HEK293 (cell line): Measurements from ENCODE around the gene POU4F3.

ENCODE experiments used
- CTCF ChIA-PET: fragments of 350-600 bp; formaldehyde crosslinking; extraction: SDS; loops from one replicate; lab custom pipeline; 2021; ENCODE audit warnings: antibody characterized with exemption; lab: Yijun Ruan, JAX
- POLR2A ChIA-PET: fragments of 300-600 bp; formaldehyde crosslinking; extraction: SDS; loops from one replicate; lab custom pipeline; 2020; ENCODE audit warnings: antibody characterized with exemption, inconsistent platforms; lab: Yijun Ruan, JAX
- H3K27ac ChIP-seq: fragments of 200-500 bp; sonication (Bioruptor generic); 2 replicates; pipeline ENCODE4 v1.5.1; 2014; ENCODE audit warnings: low read depth, low read length, control low read depth, inconsistent platforms; ENCODE audit errors: extremely low read depth
- H3K36me3 ChIP-seq, 2 experiments: fragments of 200-500 bp in 1 of 2; sonication (Bioruptor generic) in 1 of 2; 1 replicate in 1 of 2; 2 replicates in 1 of 2; pipeline ENCODE4 v1.5.1; 2014 to 2017; ENCODE audit warnings: inconsistent platforms in 2 of 2, low read length in 2 of 2; ENCODE audit not compliant: control insufficient read depth in 2 of 2, insufficient read depth in 1 of 2
- H3K4me1 ChIP-seq: fragments of 200-500 bp; sonication (Bioruptor generic); 2 replicates; pipeline ENCODE4 v1.5.1; 2014; ENCODE audit warnings: mild to moderate bottlenecking, low read length, inconsistent platforms; ENCODE audit not compliant: control insufficient read depth, insufficient read depth
- H3K4me3 ChIP-seq: 2 replicates; pipeline ENCODE4 v1.5.1; 2011; ENCODE audit warnings: low read depth, mild to moderate bottlenecking, control low read depth, low read length, moderate library complexity
- H3K9me3 ChIP-seq: fragments of 200-500 bp; sonication (Bioruptor generic); 2 replicates; pipeline ENCODE4 v1.5.1; 2014; ENCODE audit warnings: low read depth, low read length, inconsistent platforms; ENCODE audit not compliant: control insufficient read depth, insufficient read depth
- GLIS1 ChIP-seq: fragments of 450-650 bp; formaldehyde crosslinking; IDR thresholded peaks from 2 replicates; pipeline ENCODE4 v1.5.1; 2016; ENCODE audit warnings: missing biosample characterization, missing genetic modification characterization
- KLF16 ChIP-seq: fragments of 450-650 bp; formaldehyde crosslinking; IDR thresholded peaks from 2 replicates; pipeline ENCODE4 v1.5.1; 2017; ENCODE audit warnings: missing biosample characterization, missing genetic modification characterization
- RBAK ChIP-seq: fragments of 450-650 bp; formaldehyde crosslinking; IDR thresholded peaks from 2 replicates; pipeline ENCODE4 v1.5.1; 2016; ENCODE audit warnings: missing biosample characterization, missing genetic modification characterization
- SETDB1 ChIP-seq: IDR thresholded peaks from one replicate; pipeline ENCODE4 v1.6.1; 2017; ENCODE audit warnings: mild to moderate bottlenecking, low read length, moderate library complexity, mixed read lengths; ENCODE audit not compliant: insufficient read length
- ZNF174 ChIP-seq: fragments of 450-650 bp; formaldehyde crosslinking; IDR thresholded peaks from 2 replicates; pipeline ENCODE4 v1.5.0; 2017; ENCODE audit warnings: missing biosample characterization, mild to moderate bottlenecking, missing genetic modification characterization
- ZNF266 ChIP-seq: fragments of 450-650 bp; formaldehyde crosslinking; IDR thresholded peaks from 2 replicates; pipeline ENCODE4 v1.5.1; 2016; ENCODE audit warnings: missing biosample characterization, missing genetic modification characterization, low read depth
- ZNF341 ChIP-seq: fragments of 450-650 bp; formaldehyde crosslinking; IDR thresholded peaks from 2 replicates; pipeline ENCODE4; 2016; ENCODE audit warnings: low read depth, missing biosample characterization, missing genetic modification characterization
- ZNF433 ChIP-seq: fragments of 450-650 bp; formaldehyde crosslinking; IDR thresholded peaks from 2 replicates; pipeline ENCODE4 v1.5.1; 2016; ENCODE audit warnings: missing biosample characterization, missing genetic modification characterization, low read depth
- ZNF514 ChIP-seq: fragments of 450-650 bp; formaldehyde crosslinking; IDR thresholded peaks from 2 replicates; pipeline ENCODE4 v1.5.1; 2016; ENCODE audit warnings: missing biosample characterization, missing genetic modification characterization
- ZNF654 ChIP-seq: fragments of 450-650 bp; formaldehyde crosslinking; IDR thresholded peaks from 2 replicates; pipeline ENCODE4 v1.5.1; 2016; ENCODE audit warnings: low read depth, missing biosample characterization, missing genetic modification characterization
- ZNF660 ChIP-seq: fragments of 450-650 bp; IDR thresholded peaks from 2 replicates; pipeline ENCODE4 v1.5.1; 2018; ENCODE audit warnings: missing biosample characterization, mild to moderate bottlenecking, missing genetic modification characterization
- ZSCAN16 ChIP-seq: fragments of 450-650 bp; formaldehyde crosslinking; IDR thresholded peaks from 2 replicates; pipeline ENCODE4 v1.5.1; 2016; ENCODE audit warnings: missing biosample characterization, missing genetic modification characterization
- TF ChIP-seq, protein P1 (sequence below): fragments of 450-650 bp; formaldehyde crosslinking; IDR thresholded peaks from 2 replicates; pipeline ENCODE4 v1.5.1; 2016; ENCODE audit warnings: missing biosample characterization, missing genetic modification characterization
- TF ChIP-seq, protein P2 (sequence below): fragments of 450-650 bp; formaldehyde crosslinking; IDR thresholded peaks from 2 replicates; pipeline ENCODE4 v1.5.1; 2016; ENCODE audit warnings: missing biosample characterization, missing genetic modification characterization
- TF ChIP-seq, protein P3 (sequence below): fragments of 450-650 bp; formaldehyde crosslinking; IDR thresholded peaks from 2 replicates; pipeline ENCODE4 v1.5.1; 2016; ENCODE audit warnings: missing biosample characterization, missing genetic modification characterization
- TF ChIP-seq, protein P4 (sequence below): fragments of 450-650 bp; formaldehyde crosslinking; IDR thresholded peaks from 2 replicates; pipeline ENCODE4 v1.5.1; 2016; ENCODE audit warnings: missing biosample characterization, missing genetic modification characterization
- TF ChIP-seq, protein P5 (sequence below): fragments of 450-650 bp; formaldehyde crosslinking; IDR thresholded peaks from 2 replicates; pipeline ENCODE4 v1.5.1; 2016; ENCODE audit warnings: missing biosample characterization, missing genetic modification characterization

Gene POU4F3

DNA sequence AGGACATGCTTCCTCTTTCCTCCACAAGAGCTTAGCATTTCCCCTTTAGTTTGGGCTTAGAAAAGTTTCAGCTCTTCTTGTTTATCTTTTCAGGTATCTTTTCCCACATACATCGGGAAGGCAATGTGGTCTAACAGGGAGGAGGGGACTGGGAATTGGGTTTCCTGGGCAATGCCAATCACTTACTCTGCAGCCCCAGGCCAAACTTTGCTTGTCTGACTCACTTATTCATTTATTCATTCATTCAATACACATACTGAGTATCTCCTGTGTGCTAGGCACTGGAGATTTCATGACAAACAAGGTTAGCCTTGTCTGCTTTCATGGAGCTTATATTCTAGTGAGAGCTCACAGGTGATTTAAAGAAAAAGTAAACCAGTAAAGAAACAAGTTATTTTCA is 10.7 kb upstream of the POU4F3 start (continued):
- TF ChIP-seq, protein P1, sequence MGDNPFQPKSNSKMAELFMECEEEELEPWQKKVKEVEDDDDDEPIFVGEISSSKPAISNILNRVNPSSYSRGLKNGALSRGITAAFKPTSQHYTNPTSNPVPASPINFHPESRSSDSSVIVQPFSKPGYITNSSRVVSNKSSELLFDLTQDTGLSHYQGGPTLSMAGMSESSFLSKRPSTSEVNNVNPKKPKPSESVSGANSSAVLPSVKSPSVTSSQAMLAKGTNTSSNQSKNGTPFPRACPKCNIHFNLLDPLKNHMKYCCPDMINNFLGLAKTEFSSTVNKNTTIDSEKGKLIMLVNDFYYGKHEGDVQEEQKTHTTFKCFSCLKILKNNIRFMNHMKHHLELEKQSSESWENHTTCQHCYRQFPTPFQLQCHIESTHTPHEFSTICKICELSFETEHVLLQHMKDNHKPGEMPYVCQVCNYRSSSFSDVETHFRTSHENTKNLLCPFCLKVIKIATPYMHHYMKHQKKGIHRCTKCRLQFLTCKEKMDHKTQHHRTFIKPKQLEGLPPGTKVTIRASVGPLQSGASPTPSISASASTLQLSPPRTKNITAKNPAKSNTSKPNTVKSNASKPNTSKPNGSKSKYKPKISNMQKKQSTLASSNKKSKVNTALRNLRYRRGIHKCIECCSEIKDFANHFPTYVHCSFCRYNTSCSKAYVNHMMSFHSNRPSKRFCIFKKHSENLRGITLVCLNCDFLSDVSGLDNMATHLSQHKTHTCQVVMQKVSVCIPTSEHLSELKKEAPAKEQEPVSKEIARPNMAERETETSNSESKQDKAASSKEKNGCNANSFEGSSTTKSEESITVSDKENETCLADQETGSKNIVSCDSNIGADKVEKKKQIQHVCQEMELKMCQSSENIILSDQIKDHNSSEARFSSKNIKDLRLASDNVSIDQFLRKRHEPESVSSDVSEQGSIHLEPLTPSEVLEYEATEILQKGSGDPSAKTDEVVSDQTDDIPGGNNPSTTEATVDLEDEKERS, result no peak
- TF ChIP-seq ZNF174 (no peak), GLIS1 (tag by site-specific recombination) (no peak)
- TF ChIP-seq, protein P2, sequence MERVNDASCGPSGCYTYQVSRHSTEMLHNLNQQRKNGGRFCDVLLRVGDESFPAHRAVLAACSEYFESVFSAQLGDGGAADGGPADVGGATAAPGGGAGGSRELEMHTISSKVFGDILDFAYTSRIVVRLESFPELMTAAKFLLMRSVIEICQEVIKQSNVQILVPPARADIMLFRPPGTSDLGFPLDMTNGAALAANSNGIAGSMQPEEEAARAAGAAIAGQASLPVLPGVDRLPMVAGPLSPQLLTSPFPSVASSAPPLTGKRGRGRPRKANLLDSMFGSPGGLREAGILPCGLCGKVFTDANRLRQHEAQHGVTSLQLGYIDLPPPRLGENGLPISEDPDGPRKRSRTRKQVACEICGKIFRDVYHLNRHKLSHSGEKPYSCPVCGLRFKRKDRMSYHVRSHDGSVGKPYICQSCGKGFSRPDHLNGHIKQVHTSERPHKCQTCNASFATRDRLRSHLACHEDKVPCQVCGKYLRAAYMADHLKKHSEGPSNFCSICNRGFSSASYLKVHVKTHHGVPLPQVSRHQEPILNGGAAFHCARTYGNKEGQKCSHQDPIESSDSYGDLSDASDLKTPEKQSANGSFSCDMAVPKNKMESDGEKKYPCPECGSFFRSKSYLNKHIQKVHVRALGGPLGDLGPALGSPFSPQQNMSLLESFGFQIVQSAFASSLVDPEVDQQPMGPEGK (tag by site-specific recombination), result no peak
- TF ChIP-seq, protein P3, sequence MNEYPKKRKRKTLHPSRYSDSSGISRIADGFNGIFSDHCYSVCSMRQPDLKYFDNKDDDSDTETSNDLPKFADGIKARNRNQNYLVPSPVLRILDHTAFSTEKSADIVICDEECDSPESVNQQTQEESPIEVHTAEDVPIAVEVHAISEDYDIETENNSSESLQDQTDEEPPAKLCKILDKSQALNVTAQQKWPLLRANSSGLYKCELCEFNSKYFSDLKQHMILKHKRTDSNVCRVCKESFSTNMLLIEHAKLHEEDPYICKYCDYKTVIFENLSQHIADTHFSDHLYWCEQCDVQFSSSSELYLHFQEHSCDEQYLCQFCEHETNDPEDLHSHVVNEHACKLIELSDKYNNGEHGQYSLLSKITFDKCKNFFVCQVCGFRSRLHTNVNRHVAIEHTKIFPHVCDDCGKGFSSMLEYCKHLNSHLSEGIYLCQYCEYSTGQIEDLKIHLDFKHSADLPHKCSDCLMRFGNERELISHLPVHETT (tag by site-specific recombination), result no peak
- TF ChIP-seq, protein P4, sequence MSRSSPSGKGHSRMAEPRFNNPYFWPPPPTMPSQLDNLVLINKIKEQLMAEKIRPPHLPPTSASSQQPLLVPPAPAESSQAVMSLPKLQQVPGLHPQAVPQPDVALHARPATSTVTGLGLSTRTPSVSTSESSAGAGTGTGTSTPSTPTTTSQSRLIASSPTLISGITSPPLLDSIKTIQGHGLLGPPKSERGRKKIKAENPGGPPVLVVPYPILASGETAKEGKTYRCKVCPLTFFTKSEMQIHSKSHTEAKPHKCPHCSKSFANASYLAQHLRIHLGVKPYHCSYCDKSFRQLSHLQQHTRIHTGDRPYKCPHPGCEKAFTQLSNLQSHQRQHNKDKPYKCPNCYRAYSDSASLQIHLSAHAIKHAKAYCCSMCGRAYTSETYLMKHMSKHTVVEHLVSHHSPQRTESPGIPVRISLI (tag by site-specific recombination), result no peak
- TF ChIP-seq, all 188 proteins: peak for 0

DNA sequence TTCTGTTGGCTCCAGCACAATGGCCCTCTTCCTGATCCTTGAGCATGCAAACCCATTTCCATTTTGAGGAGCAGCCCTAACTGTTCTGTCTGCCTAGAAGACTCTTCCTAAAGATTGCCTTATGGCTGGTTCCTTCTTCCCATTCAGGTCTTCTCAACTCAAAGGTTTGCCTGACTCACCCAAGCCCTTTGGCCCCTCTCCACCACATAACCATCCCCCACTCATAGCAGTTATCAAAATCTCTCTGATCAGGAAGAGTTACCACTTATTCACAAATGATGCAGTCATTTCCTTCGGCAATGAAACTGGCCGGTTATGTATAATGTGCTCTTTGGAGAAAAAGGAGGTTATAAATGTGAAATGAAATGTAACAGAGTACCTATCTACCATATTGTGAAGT is 8.9 kb upstream of the POU4F3 start:
- TF ChIP-seq SETDB1 (no peak), ZNF660 (tag by site-specific recombination) (no peak), KLF16 (tag by site-specific recombination) (no peak), RBAK (tag by site-specific recombination) (no peak), ZNF654 (no peak), ZSCAN16 (tag by site-specific recombination) (no peak), ZNF341 (tag by site-specific recombination) (no peak), ZNF266 (tag by site-specific recombination) (no peak), ZNF433 (tag by site-specific recombination) (no peak), ZNF514 (tag by site-specific recombination) (no peak)
- TF ChIP-seq, protein P5, sequence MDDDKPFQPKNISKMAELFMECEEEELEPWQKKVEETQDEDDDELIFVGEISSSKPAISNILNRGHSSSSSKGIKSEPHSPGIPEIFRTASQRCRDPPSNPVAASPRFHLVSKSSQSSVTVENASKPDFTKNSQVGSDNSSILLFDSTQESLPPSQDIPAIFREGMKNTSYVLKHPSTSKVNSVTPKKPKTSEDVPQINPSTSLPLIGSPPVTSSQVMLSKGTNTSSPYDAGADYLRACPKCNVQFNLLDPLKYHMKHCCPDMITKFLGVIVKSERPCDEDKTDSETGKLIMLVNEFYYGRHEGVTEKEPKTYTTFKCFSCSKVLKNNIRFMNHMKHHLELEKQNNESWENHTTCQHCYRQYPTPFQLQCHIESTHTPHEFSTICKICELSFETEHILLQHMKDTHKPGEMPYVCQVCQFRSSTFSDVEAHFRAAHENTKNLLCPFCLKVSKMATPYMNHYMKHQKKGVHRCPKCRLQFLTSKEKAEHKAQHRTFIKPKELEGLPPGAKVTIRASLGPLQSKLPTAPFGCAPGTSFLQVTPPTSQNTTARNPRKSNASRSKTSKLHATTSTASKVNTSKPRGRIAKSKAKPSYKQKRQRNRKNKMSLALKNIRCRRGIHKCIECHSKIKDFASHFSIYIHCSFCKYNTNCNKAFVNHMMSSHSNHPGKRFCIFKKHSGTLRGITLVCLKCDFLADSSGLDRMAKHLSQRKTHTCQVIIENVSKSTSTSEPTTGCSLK (tag by site-specific recombination), result no peak
- Histone ChIP-seq H3K4me1 (no peaks in the 10 kb centered on the region), H3K4me3 (no peak overlapping the region), H3K36me3 (no peaks in the 10 kb centered on the region), H3K27ac (no peak overlapping the region), H3K9me3 (no peaks in the 10 kb centered on the region)
- CTCF ChIA-PET, result no interaction called here
- POLR2A ChIA-PET, result no interaction called here
